ENCODE results near the gene SAP30BP.

- TF ChIP-seq EZH2 (IDR thresholded peaks at IDR 0.05) (no peak), POLR2AphosphoS5 (IDR thresholded peaks at IDR 0.05; ENCODE audit: borderline replicate concordance, low read depth, low read length) (no peak), FOXP2 (optimal IDR thresholded peaks at IDR 0.05; ENCODE audit: control extremely low read depth, extremely low read length, insufficient read depth) (no peak)
Observed at GRCh38 chr17:75722076-75722475, 54.9 kb downstream of the SAP30BP start.

Data from SK-N-MC (cell line).